ENCODE results near the gene PLA2G4E.

PLA2G4E gene

DNA sequence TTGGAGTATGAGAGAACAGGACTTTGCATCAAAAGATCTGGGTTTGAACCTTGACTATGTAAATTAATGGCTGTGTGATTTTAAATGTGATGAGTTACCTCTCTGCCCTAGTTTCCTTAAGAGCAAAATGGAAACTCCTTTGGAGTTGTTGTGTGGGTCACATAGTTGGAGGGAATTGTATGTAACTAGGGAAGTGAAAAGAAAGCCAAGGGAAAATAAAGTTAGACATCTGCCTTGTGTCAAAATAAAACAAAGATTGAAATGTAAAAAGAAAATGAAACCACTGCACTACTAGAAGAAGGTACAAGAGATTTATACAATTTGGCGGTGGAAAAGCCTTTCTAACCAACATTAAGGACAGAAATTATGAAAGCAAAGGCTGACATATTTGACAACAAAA is 46.8 kb downstream of the PLA2G4E start:
- no peak for DNase-seq

DNA sequence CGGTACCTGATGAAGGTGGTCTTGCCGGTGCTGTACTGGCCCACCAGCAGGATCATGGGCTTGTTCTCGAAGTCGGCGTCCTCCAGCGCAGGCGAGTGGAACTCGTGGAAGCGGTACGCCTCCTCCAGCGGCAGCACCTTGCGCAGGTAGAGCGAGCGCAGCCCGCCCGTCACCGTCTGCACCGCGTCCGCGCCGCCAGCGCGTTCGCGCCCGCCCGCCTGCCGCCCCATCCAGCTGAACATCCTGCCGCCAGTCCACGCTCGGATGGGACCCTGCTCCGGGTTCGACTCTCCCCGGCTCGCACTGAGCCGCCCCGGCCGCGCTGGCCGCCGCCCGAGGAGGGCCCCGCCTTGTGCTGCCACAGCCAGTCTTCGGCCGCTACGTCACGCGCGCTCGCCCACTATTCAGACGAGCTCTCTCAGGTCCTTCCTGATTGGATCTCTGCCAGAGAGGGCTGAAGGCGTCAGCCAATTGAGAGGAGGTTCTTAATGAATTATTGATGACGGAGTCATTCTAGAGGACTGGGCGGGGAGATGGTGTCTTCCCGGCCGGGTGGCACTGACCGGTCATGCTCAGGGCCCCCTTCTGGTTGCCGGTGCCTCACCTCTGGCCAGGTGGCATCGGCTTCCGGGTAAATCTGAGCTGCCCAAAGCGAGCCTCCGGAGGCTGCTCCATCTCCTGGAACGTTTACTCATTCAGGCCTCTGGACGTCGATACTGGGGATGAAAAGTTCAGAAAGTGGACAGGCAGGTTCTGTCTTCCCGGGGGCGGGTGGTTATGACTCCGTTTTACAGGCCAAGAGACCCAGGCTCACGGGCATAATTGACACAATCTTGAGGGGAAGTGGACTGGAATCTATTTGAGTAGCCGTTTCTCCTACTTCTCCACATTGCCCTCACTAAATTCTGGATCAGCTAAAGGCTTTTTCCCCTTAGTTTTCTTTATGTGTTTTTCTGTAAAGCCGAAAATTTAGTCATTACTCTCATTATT is 48.3 kb downstream of the PLA2G4E start, which contains the start of gene EHD4:
Gene EHD4 (minus strand): TSS at position 305 of the 990 bp plus-strand sequence. CDS start 63 bp downstream, at position 242.
- DNase-seq: peak; percentile 99

DNA sequence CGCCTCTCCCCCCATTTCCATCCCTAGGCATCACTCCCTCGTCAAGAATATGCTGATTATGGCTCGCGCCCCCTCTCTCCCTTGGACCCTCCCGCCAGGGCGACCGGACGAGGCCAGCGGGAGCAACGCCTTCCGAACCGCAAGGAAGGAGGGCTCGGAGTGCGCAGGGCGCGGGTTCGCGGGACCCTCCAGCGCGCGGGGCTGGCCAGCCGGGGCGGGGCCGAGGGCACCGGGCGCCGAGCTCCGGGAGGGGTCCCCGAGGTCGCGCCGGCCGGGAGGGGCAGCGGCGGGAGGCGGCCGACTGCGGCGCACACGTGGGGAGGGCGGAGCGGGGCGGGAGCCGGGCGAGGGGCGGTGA is 49.0 kb downstream of the PLA2G4E start:
- no peak for DNase-seq

DNA sequence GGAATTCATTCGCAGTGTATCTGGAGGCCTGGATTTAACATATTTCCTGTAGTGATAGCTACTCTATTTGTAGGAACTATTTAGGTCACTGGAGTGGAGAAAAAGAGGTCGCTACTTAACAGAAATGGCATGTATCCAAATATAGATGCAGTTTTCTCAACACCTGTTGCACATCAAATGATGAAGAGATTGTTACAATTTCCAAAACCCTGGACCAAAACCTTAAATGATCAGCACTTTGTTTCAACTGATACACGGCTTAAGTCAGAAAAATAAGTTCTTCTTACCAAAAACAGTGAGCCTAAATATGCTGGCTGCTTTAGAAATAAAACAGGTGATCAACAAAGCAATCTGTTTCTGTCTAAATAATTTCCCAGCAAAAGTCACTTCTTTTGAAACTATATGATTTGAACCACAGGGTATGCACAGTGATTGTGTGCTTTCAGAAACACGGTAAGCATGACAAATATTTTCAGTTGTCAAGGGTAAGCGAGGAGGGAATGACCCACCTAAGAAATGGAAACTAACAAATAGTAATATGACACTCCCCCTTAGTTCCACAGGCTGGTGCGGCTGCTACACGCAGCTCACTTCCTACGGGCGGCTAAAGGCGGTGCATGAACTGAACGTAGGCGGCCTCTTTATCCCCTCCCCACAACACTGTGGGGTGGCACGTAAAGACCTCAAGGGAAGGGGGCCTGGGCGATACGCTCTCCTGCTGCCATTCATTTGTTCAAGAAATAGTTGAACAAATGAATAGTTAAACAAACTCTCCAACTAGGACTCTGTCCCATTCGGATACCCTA is 49.5 kb downstream of the PLA2G4E start:
- DNase-seq: peak; percentile 30 to 38

DNA sequence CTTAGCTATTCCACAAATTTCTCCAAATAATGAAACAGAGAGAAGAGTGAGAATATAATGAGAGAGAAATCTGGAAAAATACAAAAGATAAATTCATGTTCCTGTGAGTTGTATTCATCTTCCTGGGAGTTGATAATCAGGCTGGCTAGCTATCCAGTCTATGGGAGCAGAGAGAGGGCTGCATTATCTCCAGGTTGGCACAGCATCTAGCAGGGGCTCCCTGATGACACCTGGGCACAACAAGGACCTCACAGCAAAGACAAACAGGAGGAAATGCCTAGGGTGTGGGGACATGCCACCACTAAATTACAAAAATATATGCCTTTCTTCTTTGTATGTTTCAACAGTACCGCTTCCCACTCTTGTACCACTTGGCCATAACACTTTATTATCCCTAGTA is 50.4 kb downstream of the PLA2G4E start:
- no peak for DNase-seq

DNA sequence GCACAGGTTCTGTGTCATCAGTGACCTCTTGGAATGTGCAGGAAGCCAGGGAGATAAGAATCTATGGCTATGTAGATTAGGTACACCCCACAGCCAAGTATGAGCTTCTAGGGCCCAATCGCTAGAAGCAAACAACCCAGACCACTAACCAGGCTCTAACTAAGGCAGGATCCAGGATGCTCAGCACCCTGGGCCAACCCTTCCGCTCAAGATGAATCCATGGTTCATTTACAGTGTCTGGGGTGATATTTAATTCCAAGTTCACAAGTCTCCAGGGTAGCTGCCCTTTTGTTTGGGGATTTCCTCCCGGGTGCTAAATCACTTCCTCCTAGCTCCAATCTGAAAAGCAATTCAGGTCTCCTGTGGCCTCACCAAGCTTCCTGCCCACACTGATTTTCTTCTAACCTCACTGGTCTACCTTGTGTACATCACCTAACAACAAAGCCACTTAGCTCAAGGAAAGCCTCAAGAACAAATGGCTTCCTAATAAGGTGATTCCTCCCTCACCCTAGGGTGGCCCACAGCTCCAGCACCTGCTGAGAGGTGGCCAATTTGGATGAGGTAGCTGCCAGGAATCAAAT is 50.9 kb downstream of the PLA2G4E start:
- DNase-seq: no peak

DNA sequence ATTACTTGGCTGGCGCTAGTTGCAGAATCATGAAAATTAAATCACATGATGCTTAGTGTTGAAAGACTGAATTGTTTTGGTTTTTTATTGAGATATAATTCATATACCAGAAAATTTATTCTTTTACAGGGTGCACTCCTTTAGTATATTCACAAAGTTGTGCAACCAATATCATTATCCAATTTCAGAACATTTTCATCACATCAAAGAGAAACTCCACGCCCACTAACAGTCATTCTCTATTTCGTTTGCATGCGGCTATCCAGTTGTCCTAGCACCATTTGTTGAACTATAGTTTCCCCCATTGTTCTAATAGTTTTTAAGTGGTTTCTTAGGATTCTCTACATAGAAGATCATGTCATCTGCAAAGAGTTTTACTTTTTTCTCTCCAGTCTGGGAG is 52.1 kb downstream of the PLA2G4E start:
- no peak for DNase-seq

DNA sequence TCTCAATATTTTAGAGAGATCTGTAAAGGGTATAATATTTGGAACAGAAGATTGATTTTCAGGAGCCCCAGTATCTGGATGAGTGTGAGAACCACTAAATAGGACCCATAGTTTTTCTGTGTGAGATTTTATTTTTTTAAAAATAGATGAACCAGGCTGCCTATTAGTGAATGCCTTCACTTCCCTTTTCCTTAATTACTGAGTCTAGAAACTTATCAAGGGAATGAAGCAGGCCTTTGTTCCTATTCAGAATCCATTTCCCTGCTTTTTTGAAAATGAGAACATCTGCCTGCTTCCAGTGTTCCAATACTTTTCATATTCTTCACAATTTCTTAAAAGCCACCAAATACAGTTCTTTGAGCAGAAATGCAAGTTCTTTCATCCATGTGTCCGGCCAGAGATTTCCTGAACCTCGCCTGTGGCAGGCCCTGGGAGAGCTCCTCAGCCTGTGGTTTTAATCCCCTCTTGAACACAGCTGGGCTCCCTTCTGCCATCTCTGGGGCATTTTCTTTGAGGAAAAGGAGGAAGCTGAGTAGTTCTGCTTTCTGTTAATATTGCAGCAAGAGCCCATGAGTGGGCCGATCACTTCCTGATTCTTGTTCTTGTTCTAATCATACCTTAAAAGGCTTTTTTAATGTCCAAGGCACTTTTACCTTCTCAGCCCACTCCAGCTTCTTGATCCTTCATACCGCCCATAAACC is 53.2 kb downstream of the PLA2G4E start:
- no peak for DNase-seq

DNA sequence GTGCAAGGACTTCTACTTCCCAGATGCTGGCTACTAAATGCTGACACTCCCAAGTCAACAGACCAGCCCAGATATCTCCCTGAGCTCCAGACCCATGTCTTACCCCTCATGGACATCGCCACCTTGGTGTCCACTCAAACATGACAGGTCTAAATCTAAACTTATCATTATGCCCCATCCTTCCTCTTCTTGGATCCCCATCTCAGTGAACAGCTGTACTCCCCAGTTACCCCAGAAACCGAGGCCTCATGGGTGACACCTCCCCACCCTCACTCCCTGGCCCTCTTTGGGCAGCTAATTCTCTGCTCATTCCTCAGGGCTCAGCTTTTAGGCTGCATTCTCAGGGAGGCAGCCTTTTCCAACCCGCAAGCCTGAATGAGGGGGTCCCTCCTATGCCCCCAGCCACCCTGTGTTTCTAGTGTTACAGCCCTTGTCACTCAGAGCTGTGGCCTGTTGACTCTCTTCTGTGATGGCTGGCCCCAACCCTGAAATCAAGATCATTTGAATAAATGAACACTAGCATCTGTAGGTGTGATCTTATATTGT is 53.8 kb downstream of the PLA2G4E start:
- DNase-seq: no peak

DNA sequence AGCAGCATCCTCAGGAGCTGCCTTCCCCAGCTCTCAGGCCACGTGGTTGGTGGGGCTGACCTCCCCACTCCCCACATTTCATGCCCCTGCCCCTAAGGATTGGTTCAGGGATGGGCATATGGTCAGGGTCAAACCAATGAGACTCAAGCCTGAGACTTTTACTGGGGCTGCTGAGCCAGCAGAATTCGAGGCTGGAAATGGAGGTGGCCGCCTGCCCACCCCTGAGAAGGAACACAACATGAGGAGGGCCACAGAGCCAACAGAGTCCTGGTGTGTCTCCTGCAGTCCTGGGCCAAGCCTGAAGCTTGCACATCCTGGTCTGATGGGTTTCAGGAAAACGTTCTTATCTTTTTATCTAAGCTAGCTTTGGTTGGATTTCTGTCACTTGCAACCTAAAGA is 54.4 kb downstream of the PLA2G4E start:
- DNase-seq: no peak

DNA sequence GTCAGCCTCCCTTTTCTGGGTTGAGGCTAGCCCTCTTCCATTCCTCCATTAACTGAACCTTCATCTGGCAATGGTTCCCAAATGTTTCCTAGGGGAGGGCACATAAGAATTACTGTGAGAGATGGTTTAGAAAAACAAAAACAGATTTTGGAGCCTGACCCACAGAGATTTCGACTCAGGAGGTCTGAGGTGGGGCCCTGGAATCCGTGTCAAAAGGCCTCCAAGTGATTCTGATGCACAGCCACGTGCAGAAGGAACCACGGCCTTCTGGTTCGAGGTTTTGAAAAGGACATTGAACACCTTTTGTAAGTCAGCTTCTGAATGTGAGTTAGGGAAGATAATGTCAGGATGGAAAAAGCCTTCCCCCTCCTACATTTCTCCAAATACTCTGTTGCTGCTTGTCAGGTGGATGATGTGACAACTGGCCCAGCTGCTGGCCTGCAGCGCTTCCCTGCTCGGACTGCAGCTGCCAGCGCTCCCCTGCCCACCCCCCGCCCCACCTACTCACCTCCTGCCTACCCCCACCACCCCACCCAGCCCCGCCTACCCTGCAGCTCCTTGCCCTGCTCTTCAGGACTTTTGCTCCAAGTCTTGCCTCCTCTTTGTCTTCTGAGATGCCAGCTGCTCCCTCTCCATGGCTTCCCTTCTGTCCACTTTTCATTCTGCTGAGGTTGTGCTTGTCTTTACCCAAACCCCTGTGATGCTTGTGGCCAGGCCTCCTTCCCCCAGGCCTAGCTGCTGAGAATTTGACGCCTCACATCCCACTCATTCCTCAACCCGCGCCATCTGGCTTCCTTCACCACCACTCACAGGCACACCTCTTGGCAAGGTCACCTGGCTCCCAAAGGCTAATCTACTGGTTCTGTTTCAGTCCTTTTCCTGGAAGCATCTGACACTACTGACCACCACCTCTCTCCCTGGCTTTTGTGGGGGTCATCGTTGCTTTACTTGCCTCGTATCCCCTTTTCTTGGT is 55.1 kb downstream of the PLA2G4E start:
- no peak for DNase-seq

DNA sequence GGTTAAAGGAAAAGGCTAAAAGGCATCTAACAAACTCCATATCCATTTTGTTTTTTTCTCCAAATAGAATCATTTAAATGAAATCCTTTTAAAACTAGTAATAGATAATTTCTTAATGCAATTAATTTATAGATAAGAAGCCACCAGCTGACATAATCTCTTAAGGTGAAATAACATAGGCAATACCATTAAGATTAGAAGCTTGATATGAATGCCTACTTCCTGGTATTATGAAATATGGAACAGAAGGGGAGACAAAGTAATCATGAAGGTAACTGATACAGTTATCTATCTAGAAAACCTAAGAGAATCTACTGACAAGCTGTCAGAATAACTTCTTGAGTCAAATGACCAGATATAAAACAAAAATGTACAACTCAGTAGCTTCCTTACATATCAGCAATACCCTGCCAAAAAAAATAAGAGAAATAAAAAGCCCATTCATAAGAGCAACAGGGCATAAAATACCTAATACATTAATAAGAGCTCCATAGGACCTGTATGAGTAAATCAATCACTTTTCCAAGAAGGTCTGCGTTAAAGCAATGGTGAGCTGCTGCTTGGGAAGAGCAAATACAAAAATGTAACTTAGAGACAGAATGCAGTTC is 59.1 kb downstream of the PLA2G4E start:
- DNase-seq: no peak

DNA sequence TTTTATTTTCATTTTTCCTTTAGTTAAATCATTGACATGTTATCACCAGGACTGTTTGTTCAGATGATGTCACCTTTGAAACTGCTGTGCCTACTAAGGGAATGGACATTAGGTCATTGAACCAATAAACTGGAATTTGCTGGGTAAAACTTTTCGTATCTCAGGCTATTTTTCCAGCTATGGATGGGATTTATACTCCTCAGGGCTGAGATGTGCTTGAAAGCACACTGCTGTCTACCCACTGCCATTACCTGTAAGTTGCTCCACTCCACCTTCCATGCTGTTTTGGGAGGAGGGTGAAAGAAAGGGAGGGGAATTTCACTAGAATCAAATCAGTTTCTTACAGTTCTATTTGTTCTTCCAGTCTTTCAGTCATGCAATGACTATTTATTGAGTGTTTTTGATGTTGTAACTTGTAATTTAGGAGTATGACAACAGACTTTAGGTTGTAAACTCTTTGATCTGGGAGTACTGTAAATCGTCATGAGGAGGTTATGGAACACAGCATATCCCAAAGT is 59.8 kb downstream of the PLA2G4E start:
- DNase-seq: no peak

DNA sequence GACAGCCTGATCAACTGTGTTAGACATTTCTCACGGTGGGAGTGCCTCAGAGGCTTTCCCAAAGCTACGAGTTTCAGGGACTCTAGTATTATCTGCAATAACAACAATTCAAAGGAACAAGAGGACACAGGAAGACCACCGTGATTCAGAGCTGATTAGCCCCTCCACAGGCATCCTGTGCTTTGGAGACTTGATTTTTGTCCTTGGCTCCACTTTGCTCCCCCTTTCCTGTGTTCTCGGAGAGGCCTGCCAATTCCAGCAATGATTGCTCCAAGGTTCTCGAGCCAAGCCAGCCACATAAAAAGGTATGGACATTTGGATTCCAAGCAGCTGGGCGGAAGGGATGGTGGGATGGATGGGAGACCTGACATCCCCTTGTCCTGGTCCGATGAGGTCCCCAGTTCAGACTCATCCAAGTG is 62.8 kb downstream of the PLA2G4E start:
- DNase-seq: no peak

DNA sequence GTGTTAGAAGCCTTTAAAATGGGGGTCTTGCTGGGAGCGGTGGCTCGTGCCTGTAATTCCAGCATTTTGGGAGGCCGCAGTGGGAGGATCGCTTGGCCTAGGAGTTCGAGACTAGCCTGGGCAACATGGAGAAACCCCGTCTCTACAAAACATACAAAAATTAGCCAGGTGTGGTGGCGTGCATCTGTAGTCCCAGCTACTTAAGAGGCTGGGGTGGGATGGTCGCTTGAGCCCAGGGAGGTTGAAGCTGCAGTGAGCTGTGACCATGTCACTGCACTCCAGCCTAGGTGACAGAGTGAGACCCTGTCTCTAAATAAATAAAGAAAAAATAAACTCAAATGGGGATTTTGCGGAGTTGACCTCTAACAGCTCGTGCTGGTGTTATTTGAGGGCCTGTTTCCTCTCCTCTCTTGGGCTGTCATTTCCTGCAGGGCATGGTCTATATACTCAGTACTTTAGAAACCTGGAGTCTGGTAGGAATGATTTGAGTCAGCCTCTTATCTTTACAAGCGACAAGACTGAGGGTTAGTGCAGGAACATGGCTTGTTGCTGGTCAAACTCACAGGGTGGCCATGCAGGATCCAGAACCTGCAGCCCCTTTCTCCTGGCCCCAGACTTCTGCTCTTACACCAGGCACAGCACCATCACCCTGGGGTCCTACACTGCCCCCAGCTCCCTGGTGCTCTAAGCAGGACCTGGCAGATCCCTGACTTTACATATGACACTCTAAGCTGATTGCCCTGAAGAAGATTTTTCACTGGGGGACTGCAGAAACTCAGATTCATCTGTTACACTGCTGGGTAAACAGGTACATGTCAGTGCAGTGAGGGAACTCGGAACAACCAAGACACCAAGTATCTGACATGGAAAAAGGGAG is 63.6 kb downstream of the PLA2G4E start:
- no peak for DNase-seq

DNA sequence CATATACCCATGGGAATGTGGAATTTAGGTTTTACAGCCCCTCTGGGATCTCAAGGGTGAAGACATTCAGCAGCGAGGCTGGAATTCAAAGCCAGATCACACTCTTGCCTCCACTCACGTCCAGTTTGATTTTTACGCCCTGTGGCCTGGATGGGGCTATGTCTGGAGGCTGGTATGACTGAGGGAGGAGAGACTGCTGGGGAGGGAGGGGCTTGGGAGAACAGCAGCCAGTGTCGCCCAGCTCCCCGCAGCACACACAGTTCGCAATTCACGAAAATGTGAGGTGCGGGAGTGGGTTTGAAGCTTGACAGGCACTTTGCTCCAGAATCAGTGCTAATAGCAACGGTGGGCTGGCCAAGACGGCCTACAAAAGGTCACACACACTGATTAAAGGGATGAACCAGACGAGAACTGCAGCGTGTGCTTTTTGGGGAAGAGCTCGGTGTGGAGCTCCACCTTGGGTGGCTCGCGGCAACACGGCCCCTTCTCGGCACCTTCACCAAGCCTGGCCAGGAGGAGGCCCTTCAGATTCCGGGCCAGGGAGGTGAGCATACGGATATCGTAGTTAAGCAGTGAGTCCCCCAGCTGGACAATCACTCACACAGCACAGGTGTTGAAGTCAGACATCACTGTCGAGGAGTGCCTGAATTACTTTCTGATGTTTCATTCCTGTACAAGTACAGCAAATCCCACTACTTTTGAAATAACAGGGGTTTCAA is 64.9 kb downstream of the PLA2G4E start:
- no peak for DNase-seq

DNA sequence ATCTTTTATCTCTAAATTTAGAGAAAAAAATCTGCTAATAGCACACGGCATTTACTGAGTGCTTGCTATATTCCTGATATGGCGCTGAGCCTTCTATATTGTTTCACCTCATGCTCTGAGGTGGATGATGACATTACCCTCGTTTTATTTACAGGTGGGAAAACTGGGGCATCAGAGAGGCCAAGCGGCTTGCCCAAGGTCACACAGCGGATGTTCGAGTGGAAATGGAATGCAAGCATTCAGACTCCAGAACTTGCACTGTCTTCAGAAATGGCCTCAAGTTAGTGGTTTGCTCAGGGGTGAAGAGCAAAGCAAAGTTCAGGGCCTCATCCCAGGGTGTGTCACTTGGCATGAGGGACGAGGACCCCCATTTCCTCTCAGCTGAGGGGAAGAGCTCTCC is 65.7 kb downstream of the PLA2G4E start:
- no peak for DNase-seq

DNA sequence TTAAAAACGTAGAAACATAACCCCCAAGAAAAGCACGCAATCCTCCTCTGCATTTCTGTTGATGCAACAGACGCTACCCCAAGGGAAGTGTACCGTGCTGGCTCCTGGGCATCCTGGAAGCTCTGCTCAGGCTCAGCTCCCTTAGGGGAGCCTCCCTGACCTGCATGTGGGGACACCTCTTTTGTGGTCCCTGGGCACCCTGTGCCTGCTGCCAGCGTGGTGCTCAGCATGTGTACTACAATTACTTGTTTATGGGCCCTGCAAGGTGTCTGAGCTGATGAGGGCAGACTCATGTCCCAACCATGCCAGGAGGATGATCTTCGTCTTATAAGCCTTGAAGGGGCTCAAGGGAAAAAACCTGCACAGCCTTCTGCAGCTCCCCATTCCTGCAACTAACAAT is 66.8 kb downstream of the PLA2G4E start:
- no peak for DNase-seq
